GM12878 (cell line): Measurements from ENCODE around the gene PGGT1B. TPM values are rescaled to one million over a fixed set of nuclear protein-coding genes. Genes with fewer than 3 reads are reported as not detected.
A peak's percentile ranks its signal among the peaks of the same experiment; 100 is the strongest.

ENCODE experiments used
- BHLHE40 ChIP-seq, 2 experiments: fragments of 450-650 bp in 1 of 2; IDR thresholded peaks; 2 replicates each; pipeline ENCODE4 v1.6.1; 2011 to 2017; ENCODE audit warnings: low read depth in 2 of 2, borderline replicate concordance in 1 of 2, improper control_type of control experiment in 1 of 2, low read length in 1 of 2, mild to moderate bottlenecking in 1 of 2
- BRCA1 ChIP-seq: IDR thresholded peaks from 2 replicates; pipeline ENCODE4 v1.6.1; 2011; ENCODE audit warnings: low read depth, low read length, improper control_type of control experiment
- CHD2 ChIP-seq: IDR thresholded peaks from 2 replicates; pipeline ENCODE4 v1.6.1; 2011; ENCODE audit warnings: low read depth, low read length, improper control_type of control experiment, borderline replicate concordance
- ETV6 ChIP-seq, 2 experiments: fragments of 450-650 bp in 1 of 2; IDR thresholded peaks in 1 of 2; conservative IDR thresholded peaks in 1 of 2; 2 replicates each; pipeline ENCODE4 v1.6.1; 2014; ENCODE audit warnings: antibody characterized with exemption in 1 of 2, borderline replicate concordance in 1 of 2, low read depth in 1 of 2, mild to moderate bottlenecking in 1 of 2, moderate library complexity in 1 of 2
- IKZF1 ChIP-seq: fragments of 450-650 bp; conservative IDR thresholded peaks from 2 replicates; pipeline ENCODE4 v1.6.1; 2017; ENCODE audit warnings: antibody characterized with exemption, mild to moderate bottlenecking
- MTA3 ChIP-seq: IDR thresholded peaks from 2 replicates; pipeline ENCODE4 v1.6.1; 2012; ENCODE audit warnings: low read length, inconsistent platforms, borderline replicate concordance
- PAX5 ChIP-seq: IDR thresholded peaks from 2 replicates; pipeline ENCODE4 v1.6.1; 2011; ENCODE audit warnings: low read depth, low read length, borderline replicate concordance
- POU2F2 ChIP-seq: IDR thresholded peaks from 3 replicates; pipeline ENCODE4 v1.6.1; 2011; ENCODE audit warnings: low read depth, mild to moderate bottlenecking, low read length, borderline replicate concordance
- RB1 ChIP-seq: fragments of 450-650 bp; formaldehyde crosslinking; IDR thresholded peaks from 2 replicates; pipeline ENCODE4 v1.6.1; 2017; ENCODE audit warnings: mild to moderate bottlenecking, borderline replicate concordance
- RBBP5 ChIP-seq: fragments of 200-600 bp; sonication (generic); conservative IDR thresholded peaks from 2 replicates; pipeline ENCODE4 v1.6.1; 2016
- RUNX3 ChIP-seq: IDR thresholded peaks from 2 replicates; pipeline ENCODE4 v1.6.1; 2012; ENCODE audit warnings: low read length, inconsistent platforms
- SMC3 ChIP-seq: IDR thresholded peaks from 2 replicates; pipeline ENCODE4 v1.6.1; 2011; ENCODE audit warnings: low read length, improper control_type of control experiment, borderline replicate concordance
- STAT3 ChIP-seq: IDR thresholded peaks from 2 replicates; pipeline ENCODE4 v1.6.1; 2011; ENCODE audit warnings: low read depth, low read length, improper control_type of control experiment
- YBX1 ChIP-seq: fragments of 450-650 bp; IDR thresholded peaks from 2 replicates; pipeline ENCODE4 v1.6.1; 2016; ENCODE audit warnings: antibody characterized with exemption
- YY1 ChIP-seq: IDR thresholded peaks from 2 replicates; pipeline ENCODE4 v1.6.1; 2011; ENCODE audit warnings: low read depth, mild to moderate bottlenecking, low read length
- ZBED1 ChIP-seq: IDR thresholded peaks from 2 replicates; pipeline ENCODE4 v1.6.1; 2016; ENCODE audit warnings: borderline replicate concordance
- ZBTB33 ChIP-seq: fragments of 450-650 bp; IDR thresholded peaks from 2 replicates; pipeline ENCODE4 v1.6.1; 2017; ENCODE audit warnings: mild to moderate bottlenecking
- ZSCAN29 ChIP-seq: fragments of 450-650 bp; IDR thresholded peaks from 2 replicates; pipeline ENCODE4 v1.6.1; 2017; ENCODE audit warnings: mild to moderate bottlenecking, moderate library complexity
- polyA plus RNA-seq, 11 experiments: library from polyadenylated mRNA; depleted of rRNA in 4 of 11; unstranded in 6 of 11; stranded (reverse) in 5 of 11; fragments of >200 nt; fragmentation: Nextera tagmentation in 4 of 11; fragmentation: Illumina TruSeq in 1 of 11; extraction: Ambion mirVana in 4 of 11; extraction: Trizol in 1 of 11; gene quantifications; 1 replicate in 1 of 11; 2 replicates in 10 of 11; pipeline versions ENCODE4 v1.2.1 to v1.2.3, GENCODE V29; 2011 to 2016; ENCODE audit warnings: inconsistent platforms in 2 of 11, missing spikeins in 2 of 11, low read depth in 1 of 11
- total RNA-seq, 4 experiments: library from RNA; depleted of rRNA in 3 of 4; stranded (reverse); fragments of >200 nt in 3 of 4; fragmentation: Illumina TruSeq in 1 of 4; extraction: Trizol in 1 of 4; gene quantifications; 2 replicates each; pipeline versions ENCODE4 v1.2.1 to v1.2.3, GENCODE V29; 2013 to 2021
- TF ChIP-seq, protein P1 (sequence below): IDR thresholded peaks from 2 replicates; pipeline ENCODE4 v1.6.1; 2012; ENCODE audit warnings: low read length, inconsistent platforms
- TF ChIP-seq, protein P2 (sequence below): fragments of 450-650 bp; IDR thresholded peaks from 2 replicates; pipeline ENCODE4 v1.6.1; 2018; ENCODE audit warnings: borderline replicate concordance, mild to moderate bottlenecking; ENCODE audit not compliant: partially characterized antibody
- TF ChIP-seq, protein P3 (sequence below): fragments of 450-650 bp; IDR thresholded peaks from 2 replicates; pipeline ENCODE4 v1.6.1; 2017; ENCODE audit warnings: mild to moderate bottlenecking, moderate library complexity

PGGT1B gene
- total and polyA plus RNA-seq, 10 of the 15 experiments (the other 5 are each of a cell fraction or from before 2014, with no cell fraction given) = 5.0 to 38.4 (median 13.9) TPM

- TF ChIP-seq ZBTB33 (no peak), BRCA1 (no peak), POU2F2 (peak; percentile 71), ZBED1 (no peak), CHD2 (peak; percentile 21; the same call in 1 of the 2 replicates), SMC3 (no peak), YY1 (peak; percentile 96), ZSCAN29 (no peak), YBX1 (no peak), IKZF1 (peak; percentile 96), STAT3 (no peak), RB1 (0 out of 2 replicates have a peak, but pooled peaks have one; percentile 70), BHLHE40 (IDR thresholded peaks at IDR 0.05; ENCODE audit: borderline replicate concordance in 1 of 2, low read depth in 2 of 2, low read length in 1 of 2) (peak in 1 of 2 experiments; percentile 83; a peak in 2 of 4 replicates), PAX5 (no peak), RBBP5 (no peak), RUNX3 (peak; percentile 79), ETV6 (conservative IDR thresholded peaks at IDR 0.05 in 1 of 2, IDR thresholded peaks at IDR 0.05 in 1 of 2; ENCODE audit: borderline replicate concordance in 1 of 2, low read depth in 1 of 2) (peak in 1 of 2 experiments; percentile 70; a peak in 2 of 4 replicates), MTA3 (no peak)
- TF ChIP-seq, protein P1, sequence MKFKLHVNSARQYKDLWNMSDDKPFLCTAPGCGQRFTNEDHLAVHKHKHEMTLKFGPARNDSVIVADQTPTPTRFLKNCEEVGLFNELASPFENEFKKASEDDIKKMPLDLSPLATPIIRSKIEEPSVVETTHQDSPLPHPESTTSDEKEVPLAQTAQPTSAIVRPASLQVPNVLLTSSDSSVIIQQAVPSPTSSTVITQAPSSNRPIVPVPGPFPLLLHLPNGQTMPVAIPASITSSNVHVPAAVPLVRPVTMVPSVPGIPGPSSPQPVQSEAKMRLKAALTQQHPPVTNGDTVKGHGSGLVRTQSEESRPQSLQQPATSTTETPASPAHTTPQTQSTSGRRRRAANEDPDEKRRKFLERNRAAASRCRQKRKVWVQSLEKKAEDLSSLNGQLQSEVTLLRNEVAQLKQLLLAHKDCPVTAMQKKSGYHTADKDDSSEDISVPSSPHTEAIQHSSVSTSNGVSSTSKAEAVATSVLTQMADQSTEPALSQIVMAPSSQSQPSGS = peak; percentile 33; the same call in 1 of the 2 replicates
- TF ChIP-seq, protein P2, sequence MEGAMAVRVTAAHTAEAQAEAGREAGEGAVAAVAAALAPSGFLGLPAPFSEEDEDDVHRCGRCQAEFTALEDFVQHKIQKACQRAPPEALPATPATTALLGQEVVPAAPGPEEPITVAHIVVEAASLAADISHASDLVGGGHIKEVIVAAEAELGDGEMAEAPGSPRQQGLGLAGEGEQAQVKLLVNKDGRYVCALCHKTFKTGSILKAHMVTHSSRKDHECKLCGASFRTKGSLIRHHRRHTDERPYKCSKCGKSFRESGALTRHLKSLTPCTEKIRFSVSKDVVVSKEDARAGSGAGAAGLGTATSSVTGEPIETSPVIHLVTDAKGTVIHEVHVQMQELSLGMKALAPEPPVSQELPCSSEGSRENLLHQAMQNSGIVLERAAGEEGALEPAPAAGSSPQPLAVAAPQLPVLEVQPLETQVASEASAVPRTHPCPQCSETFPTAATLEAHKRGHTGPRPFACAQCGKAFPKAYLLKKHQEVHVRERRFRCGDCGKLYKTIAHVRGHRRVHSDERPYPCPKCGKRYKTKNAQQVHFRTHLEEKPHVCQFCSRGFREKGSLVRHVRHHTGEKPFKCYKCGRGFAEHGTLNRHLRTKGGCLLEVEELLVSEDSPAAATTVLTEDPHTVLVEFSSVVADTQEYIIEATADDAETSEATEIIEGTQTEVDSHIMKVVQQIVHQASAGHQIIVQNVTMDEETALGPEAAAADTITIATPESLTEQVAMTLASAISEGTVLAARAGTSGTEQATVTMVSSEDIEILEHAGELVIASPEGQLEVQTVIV = no peak
- TF ChIP-seq, protein P3, sequence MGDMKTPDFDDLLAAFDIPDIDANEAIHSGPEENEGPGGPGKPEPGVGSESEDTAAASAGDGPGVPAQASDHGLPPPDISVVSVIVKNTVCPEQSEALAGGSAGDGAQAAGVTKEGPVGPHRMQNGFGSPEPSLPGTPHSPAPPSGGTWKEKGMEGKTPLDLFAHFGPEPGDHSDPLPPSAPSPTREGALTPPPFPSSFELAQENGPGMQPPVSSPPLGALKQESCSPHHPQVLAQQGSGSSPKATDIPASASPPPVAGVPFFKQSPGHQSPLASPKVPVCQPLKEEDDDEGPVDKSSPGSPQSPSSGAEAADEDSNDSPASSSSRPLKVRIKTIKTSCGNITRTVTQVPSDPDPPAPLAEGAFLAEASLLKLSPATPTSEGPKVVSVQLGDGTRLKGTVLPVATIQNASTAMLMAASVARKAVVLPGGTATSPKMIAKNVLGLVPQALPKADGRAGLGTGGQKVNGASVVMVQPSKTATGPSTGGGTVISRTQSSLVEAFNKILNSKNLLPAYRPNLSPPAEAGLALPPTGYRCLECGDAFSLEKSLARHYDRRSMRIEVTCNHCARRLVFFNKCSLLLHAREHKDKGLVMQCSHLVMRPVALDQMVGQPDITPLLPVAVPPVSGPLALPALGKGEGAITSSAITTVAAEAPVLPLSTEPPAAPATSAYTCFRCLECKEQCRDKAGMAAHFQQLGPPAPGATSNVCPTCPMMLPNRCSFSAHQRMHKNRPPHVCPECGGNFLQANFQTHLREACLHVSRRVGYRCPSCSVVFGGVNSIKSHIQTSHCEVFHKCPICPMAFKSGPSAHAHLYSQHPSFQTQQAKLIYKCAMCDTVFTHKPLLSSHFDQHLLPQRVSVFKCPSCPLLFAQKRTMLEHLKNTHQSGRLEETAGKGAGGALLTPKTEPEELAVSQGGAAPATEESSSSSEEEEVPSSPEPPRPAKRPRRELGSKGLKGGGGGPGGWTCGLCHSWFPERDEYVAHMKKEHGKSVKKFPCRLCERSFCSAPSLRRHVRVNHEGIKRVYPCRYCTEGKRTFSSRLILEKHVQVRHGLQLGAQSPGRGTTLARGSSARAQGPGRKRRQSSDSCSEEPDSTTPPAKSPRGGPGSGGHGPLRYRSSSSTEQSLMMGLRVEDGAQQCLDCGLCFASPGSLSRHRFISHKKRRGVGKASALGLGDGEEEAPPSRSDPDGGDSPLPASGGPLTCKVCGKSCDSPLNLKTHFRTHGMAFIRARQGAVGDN = peak; percentile 93
These were observed at the start of gene PGGT1B (continued) for GRCh38 chr5:115262321-115263077.
